Limb (tissue), 2 donors: ENCODE data around the gene VPS54.

ENCODE experiments used
- DNase-seq, 2 donors: peaks; one replicate each; pipeline ENCODE4 v3.0.0-alpha.2; 2016; ENCODE audit errors: extremely low spot score in 2 of 2

VPS54 gene

DNA sequence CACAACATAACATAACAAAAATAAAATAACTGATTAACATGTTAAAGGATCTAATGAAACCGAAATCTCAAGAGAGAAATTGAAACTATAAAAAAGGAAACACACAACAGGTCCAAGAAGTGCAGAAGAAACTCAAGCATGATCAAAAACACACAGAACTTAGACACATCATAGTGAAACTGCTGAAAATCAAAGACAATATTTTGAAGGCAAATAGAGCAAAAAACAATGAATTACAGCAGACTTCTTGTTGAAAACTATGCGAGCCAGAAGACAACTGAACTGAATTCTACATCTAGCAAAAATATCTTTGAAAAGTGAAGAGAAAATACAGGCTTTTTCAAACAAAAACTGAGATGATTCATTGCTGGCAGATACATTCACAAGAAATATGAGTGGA lies 116.2 kb downstream of the VPS54 start:
- no peak for DNase-seq

DNA sequence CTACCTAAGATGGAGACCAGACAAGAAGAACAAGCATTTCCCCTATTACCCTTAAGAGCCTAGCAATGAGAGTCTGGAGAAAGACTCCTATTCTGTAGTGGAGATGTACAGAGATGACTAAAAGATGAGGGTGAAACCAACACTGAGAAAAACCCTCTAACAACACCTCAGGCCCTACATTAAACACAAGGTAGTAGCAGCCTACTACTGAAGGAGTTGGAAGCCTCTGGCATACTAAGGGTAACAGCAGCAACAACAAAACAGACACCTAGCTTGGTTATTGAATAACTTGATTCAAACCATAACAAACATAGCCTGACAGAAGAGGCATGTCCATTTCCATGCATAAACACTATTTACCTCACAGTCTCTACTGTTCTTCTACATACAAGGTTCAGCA lies 117.1 kb downstream of the VPS54 start:
- no peak for DNase-seq

DNA sequence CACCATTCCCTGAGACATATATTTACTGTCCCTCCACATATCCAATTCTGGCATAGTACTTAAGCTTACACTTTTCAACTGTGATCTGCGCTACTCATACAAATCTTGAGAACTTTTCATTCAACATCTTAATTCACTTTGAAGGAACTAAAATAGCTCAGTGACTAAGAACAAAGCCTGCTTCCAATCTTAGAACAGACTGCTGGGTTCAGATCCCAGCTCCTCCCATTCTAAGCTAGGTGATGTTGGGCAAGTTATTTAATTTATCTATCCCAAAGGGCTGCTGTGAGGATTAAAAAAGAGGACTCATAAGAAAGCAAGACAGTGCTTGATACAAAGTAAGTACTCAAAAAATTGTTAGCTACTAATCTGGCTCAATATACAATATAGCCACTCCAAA lies 119.6 kb downstream of the VPS54 start:
- DNase-seq: no peak

DNA sequence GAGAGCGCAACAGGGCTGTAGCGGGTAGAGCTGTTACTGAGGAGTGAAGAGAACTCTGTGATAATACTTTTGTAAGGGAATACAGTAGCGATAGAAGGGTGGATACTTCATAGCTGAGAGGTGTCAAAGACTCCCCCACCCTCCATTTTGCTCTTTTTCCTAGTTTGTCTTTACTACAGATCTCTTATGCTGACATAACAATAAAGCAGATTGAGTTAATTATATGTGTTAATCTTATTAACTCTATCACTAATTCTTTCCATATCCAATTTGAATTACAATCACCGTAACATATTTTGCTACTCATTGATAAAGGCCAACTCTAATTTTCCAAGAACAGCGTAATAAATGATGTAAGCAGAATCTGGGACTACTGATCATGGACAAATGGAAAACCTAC lies 120.4 kb downstream of the VPS54 start:
- DNase-seq: no peak

GRCh38 chr2:63894167-63894566 lies 125.1 kb downstream of the VPS54 start:
- no peak for DNase-seq

- no peak for DNase-seq
These were observed 126.1 kb downstream of the VPS54 start for GRCh38 chr2:63893163-63893562.

DNA sequence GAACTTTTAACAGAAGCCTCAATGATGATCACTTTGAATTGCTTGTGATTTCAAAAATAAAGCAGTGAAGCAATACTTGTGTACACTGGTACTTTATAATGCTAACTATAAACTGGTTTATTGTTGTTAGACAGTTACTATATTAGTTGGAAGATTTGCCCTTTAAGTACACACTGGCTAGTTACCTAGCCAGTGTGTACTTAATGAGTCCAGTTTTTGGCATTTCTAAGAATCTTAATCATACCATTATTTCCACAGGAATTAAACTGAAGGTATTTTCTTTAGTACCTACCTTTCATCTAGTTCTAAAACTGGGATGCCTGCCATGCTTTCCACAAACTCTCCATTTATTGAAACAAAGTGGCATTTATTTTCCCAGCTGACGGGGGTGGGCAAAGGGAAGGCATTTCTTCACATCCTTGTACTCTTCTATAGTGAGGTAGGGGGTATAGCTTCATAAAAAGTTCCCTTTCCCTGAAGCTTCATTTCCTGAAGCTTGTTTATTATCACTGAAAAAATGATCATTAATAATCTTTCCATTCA lies 127.7 kb downstream of the VPS54 start:
- DNase-seq: no peak

DNA sequence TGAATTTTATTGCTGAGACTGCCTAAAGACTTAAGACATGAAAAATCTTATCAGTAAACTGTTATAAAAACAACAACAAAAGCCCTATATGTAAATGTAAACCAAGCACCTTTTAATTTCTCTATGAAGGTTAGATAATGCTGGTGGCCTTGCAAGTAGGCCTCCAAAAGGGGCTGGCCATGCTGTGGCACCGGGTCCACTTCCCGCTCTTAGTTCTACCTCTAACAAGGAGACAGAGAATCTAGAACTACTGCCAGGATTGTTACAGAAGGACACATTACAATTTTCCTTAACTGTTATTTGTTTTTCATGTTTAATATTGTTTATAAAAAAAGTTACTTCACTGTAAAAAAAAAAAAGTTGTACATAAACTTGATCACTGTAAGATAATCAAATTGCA lies 128.6 kb downstream of the VPS54 start:
- DNase-seq: no peak

DNA sequence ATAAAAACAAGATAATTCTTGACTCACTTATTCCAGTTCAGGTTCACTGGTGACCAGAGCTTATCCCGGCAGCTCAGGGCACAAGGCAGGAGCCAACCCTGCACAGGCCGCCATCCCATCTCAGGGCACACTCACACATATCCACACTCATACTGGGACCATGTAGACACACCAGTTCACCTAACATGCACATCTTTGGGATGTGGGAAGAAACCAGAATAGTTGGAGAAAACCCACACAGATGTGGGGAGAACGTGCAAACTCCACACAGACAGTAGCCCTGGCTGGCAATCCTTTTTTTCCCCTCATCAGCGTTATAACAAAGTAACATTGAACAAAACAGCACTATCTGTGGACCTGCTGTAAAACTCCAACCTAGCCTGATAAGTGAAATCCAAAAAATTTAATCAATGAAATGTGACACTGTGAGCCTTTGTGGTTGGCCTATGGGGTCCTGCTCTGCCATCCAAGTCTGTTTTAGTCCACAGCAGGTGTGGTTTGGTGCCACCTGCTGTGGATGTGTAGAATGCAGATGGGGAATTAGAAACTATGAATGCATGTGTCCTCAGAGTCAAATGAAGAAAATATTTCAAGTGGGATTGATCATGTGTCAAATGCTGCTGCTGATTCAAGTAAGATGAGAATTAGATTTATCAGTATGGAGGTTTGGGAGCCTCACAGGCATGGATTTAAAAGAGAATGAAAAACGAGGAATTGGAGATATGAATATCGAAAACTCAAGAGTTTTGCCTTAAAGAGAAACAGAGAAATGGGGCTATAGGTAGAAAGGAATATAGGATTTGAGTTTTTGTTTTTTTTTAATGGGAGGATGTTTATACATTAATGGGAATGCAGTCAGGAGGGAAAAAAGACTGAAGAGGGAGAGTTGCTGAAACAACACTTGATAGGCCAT lies 130.5 kb downstream of the VPS54 start:
- DNase-seq: peak; percentile 44 to 58

DNA sequence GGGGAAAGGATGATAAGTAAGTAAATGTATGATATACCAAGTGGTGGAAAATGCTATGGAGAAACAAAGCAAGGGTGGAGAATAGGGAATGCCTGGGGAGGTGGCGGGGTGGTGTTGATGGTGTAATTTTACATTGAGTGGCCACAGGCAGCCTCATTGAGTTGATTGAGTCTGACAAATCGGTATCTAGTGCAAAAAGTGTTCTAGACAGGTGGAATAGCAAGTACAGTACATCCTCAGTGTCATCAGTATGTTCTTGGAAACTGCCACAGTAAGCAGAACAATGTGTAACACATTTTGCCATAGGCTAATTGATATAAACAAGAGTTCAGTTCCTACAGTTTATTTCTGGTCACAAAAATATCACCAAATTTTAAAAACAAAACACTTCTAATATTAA lies 131.2 kb downstream of the VPS54 start:
- no peak for DNase-seq

GRCh38 chr2:63886445-63886844 lies 132.8 kb downstream of the VPS54 start:
- no peak for DNase-seq

- no peak for DNase-seq
These were observed 136.7 kb downstream of the VPS54 start for GRCh38 chr2:63882395-63883105.

DNA sequence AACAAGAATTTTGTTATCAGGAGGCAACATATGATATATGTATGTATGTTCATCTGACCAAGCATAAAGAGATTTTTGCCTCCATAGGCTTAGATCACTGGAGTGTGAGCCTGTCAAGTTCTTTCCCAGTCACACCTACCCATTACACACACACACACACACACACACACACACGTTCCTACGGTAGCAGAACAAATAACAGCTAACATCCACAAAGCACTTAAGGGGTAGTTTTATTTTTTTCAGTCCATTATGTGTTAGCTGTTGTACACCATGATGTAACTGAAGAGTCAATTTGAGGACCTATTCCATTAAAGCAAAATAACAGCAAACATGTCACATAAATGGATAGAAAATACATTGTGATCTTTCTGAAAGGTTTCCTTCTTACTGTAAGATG lies 138.0 kb downstream of the VPS54 start:
- DNase-seq: no peak

GRCh38 chr2:63880625-63881024 lies 138.6 kb downstream of the VPS54 start:
- DNase-seq: no peak

GRCh38 chr2:63879876-63880433 lies 139.3 kb downstream of the VPS54 start:
- no peak for DNase-seq

DNA sequence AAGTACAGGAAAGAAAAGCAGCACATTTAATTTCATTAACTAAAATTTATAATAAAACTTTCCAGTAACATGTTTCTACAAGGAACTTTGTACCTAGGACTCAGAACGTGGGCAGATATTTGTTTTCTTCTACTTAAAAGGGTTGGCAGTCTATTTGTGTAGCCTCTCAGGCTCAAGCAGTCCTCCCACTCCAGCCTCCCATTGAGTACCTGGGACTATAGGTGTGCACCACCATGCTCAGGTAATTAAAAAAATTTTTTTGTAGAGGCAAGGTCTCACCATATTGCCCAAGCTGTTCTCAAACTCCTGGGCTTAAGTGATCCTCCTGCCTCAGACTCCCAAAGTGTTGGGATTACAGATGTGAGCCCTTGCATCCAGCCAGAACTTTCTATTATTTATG lies 140.7 kb downstream of the VPS54 start:
- DNase-seq: no peak

DNA sequence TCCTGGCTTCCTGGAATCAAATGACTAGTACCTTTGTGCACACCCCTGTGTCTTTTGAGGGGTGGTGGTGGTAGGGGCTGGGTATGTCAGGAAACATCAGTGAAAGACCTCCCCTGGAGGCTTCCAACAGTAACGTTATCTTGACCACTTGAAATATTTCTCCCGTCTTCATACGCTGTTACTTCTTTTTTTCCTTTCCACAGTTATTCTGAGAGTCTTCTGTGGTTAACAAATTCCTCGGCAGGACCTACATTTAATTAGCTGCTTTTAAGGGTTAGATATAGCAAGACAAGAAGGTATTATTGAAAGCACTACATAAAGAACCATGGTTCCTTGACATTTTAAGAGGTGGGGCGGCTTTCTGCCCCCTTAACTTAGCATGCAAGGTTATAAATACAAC lies 142.9 kb downstream of the VPS54 start:
- DNase-seq: no peak

DNA sequence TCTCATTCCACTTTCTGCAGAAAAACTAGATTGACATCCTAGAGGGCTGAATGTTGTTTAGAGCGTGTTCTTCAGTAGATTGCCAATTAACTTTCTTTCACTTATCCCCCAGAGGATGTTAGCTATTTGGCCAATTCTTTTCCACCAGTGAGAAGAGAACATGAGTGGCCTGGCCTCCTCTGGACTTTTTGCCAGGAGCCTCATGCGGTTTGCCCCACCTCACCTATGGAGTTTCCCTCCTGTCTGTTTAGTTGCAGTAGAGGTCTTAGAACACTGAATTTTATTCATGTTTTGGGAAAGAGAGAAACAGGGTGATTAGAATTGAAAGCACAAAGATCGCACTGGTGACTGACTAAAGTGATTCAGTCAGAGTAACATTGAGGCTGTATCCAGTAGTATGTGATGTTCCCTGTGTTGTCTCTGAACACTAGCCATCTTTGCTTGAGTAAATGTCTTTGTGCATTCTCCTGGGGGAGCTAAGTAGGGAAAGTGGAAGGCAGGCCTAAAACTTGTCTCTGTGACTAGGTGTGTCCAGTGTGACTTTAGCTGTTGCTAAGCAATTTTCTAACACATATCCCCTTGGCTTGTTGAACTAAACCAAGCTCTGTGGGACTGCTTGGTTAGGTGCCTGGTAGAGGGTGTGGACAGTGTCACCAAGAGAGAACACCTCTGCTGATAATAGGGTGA lies 143.5 kb downstream of the VPS54 start:
- no peak for DNase-seq

GRCh38 chr2:63875131-63875527 lies 144.1 kb downstream of the VPS54 start:
- no peak for DNase-seq

DNA sequence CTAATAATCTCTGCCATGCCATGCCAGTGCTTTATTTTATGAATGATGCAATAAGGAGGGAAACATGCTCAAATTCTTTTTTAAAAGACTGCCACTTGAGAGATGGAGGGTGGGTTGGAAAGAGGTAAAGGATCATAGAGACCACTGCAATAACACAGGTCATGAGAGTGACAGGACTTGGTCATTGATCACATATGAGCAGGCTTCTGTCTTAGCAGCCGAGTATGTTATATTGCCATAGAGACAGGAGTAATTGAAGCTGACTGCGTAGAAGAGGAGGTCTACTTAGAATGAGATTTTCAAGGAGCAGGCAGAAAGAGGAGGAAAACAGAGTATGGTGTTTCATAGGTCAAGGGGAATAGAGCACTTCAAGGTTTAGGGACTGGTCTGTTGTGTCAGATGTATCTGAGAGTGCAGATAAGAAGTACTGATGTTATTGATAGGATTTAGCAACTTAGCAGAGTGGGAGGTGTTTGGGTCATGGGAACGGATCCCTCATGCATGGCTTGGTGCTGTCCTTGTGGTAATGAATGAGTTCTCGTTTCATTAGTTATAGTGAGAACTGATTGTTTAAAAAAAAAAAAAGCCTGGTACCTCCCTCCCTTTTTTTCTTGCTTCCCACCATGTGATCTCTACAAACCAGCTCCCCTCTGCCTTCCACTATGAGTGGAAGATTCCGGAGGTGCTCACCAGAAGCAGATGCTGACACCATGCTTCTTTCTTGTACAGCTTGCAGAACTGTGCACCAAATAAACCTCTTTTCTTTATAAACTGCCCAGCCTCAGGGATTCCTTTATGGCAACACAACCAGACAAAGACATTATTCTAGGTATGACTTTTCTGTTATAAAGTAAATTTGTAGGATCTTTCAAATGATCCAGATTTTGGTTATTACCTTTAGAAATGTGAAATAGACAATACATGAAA lies 144.8 kb downstream of the VPS54 start:
- DNase-seq: no peak
